Kidney tubule cell (primary cell): Measurements from ENCODE around the gene PRR33.
A peak's percentile ranks its signal among the peaks of the same experiment; 100 is the strongest.

Experiments
- DNase-seq: peaks from one replicate; pipeline ENCODE4 v3.0.0-alpha.2; 2018; ENCODE audit warnings: low spot score

The PRR33 gene

DNA sequence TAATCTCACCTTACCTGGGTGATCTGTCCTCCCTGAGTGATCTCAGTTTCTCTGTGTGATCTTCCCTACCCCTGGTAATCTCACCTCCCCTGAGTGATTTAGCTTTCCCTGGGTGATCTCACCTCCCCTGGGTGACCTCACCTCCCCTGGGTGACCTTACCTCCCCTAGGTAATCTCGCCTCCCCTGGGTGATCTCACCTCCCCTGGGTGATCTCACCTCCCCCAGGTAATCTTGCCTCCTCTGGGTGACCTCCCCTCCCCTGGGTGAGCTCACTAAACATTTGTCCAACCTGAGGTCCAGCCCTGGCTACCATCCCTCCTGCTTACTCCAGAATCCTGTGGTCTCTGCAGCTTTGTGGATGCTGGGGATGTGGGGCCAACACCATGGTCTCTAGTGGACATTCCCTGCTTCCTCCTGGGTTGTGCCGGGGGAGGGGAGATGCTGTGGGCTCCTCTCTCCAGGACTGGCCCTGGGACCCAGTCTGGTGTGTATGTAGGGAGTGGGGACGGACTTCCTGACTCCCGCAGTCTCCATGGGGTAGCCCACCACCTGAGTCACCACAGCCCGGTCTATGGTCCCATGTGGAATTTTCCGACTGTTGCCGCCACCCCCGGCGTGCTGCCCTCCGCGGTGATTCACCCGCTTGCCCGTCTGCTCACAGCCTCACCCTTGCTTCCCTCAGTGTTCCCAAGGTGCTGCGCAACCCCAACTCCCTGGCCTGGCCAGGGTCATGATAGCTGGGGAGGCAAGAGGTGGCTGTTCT, 28.9 kb downstream of the PRR33 start:
- DNase-seq = peak; percentile 51

DNA sequence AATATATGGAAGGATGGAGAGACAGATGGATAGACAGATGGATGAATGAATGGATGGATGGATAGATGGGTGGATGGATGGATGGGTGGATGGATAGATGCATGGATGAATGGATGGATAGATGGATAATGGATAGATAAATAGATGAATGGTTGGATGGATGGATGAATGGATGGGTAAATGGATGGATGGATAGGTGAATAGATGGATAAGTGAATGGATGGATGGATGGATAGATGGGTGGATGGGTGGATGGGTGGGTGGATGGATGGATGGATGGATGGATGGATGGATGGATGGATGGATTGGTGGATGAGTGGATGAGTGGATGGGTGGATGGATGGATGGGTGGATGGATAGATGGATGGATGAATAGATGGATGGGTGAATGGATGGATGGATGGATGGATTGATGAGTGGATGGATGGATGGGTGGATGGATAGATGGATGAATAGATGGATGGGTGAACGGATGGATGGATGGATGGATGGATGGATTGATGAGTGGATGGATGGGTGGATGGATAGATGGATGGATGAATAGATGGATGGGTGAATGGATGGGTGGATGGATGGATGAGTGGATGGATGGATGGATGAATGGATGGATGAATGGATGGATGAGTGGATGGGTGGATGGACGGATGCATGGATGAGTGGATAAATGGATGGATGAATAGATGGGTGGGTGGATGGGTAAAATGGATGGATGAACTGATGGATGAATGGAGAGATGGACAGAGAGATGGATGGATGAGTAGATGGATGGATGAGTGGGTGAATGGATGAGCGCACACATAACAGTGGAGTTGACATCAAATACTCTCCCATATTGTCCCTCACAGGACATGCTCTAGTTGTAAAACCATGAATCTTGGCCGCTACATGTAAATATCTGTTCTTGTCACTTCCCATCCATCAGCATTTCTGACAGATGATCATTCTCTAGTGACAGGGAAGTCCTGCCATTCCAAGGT, 30.0 kb downstream of the PRR33 start:
- no peak for DNase-seq

DNA sequence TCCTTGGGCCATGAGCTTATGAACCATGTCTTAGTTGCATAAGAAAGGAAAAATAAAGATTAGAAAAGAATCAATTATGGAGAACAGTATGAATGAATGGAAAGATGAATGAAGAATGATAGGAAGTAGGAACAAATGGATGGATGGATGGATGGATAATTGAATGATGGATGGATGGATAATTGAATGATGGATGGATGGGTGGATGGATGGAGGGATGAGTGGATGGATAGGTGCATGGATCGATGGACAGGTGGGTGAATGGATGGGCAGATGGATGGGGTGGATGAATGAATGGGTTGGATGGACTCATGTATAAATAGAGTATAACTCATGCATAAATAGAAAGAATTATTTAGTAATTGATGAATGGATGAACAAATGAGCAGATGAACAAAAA, 31.6 kb downstream of the PRR33 start:
- DNase-seq = no peak

DNA sequence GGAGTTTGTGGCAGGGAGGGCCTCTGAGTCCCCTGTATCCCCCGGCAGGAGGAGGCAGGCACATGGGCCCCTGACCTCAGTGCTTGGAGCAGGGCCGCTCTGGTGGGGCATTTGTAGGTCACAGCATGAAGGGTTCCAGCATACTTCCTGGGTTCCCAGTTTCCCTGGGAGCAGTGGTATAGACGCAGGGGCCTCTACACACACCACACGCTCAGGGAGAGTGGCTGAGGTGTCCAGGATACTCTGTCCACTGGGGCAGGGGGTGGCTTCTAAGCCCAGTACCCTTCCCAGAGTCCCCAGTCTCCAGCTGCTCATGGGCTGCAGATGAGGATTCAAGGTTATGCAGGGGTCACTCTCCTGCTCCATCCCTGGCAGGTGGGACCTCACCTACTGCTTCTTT, 32.7 kb downstream of the PRR33 start:
- no peak for DNase-seq

DNA sequence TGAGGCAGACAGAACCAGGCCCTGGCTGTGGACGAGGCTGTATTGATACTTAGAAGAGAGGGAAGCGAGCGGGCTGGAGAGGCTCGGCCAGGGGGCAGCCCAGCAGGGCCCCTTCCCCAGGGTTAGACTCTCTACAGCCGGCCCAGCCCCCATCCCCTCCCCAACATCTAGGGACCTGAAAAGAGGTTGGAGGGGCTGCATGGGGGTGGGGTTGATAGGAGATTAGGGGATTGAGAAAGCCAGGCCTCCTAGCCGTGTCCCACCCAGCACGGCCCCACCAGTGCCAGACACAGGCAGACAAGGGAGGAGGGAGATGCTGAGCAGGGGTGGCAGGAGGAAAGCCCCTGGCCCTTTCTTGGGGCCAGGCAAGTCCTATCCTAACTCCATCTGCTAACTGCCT, 33.1 kb downstream of the PRR33 start:
- no peak for DNase-seq

DNA sequence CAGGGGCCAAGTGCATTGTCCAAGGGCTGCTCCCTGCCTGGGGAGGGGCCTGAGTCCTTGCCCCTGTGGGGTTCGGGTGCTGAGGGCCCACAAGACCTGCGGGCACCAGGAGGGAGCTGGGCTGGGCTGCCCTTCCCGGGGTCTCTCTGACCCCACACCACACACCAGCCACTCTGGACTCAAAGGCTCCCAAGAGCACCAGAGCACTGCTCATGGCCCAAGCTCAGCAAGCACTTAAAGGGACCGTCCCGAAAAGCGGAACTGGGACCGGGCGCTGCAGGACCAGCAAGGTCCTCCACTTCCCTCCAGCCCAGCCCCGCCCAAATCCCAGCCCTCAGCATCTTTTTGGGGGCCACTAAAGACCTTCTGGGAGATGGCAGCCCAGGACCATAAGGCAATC, 33.5 kb downstream of the PRR33 start:
- no peak for DNase-seq

DNA sequence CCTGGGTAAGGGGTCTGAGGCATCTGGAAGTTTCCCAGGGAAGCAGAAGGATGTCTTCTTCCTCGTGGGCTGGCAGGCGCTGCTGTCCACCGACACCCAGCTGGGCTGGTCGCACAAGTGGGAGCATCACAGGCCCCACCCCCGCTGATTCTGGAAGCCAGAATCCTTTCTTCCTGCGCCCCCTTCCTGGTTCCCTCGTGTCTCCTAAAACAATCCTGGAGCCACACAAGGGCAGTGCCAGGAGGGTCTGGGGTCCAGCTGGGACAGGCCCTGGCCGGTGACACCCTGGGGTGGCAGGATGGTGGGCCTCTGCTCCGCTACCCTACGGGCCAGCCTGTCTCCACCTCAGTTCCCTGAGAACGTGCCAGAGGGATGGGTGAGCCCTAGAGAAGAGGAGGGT, 34.6 kb downstream of the PRR33 start:
- DNase-seq = no peak

DNA sequence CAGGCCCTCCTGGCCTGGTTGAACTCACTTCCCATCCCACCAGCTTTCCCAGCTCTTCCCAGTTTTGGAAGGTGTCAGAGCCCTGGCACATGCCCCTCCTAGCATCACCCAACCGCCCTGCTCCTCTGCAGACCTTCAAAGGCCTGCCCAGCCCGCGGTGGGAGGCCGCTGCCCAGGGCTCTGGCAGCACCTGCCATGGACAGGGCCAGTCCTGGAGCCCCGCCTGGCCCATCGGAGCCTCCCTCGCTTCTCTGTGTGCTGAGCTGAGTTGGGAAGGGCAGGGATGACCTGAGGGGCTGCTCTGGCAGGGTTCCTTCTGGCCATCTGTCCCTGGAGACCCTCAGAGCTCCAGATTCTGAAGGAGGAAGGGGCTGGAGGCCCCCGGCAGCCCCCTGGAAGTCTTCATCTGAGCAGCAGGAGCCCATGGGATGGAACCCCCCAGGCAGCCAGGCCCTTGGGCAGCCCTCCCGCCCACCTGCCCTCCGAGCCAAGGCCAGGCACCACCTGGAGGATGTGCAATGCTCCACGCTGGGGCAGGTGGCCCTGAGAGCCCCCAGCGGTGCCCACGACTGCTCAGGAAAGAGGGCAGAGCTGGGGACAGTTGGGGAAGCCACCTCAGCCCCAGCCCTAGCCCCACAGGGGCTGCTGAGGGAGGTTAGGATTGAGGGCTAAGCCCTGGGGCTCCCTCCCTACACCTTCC, 35.2 kb downstream of the PRR33 start:
- DNase-seq = no peak

DNA sequence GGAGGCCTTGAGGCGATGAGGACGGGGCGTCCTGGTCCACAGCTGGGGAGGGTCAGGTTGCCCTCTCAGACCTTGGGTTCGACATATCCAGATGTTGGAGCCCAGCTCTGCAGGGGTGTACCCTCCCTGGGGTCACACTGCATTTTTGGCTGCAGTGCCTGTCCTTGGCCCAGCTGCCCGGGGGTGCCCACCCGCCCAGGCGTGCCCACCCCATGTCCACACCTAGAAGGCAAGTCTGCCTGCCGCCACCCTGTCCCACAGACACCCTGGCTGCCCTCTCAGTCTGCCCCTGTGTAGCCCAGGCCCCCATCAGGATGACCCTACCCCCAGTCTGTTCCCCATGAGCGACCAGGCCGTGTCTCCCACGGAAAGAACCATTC, 35.8 kb downstream of the PRR33 start:
- DNase-seq = no peak

DNA sequence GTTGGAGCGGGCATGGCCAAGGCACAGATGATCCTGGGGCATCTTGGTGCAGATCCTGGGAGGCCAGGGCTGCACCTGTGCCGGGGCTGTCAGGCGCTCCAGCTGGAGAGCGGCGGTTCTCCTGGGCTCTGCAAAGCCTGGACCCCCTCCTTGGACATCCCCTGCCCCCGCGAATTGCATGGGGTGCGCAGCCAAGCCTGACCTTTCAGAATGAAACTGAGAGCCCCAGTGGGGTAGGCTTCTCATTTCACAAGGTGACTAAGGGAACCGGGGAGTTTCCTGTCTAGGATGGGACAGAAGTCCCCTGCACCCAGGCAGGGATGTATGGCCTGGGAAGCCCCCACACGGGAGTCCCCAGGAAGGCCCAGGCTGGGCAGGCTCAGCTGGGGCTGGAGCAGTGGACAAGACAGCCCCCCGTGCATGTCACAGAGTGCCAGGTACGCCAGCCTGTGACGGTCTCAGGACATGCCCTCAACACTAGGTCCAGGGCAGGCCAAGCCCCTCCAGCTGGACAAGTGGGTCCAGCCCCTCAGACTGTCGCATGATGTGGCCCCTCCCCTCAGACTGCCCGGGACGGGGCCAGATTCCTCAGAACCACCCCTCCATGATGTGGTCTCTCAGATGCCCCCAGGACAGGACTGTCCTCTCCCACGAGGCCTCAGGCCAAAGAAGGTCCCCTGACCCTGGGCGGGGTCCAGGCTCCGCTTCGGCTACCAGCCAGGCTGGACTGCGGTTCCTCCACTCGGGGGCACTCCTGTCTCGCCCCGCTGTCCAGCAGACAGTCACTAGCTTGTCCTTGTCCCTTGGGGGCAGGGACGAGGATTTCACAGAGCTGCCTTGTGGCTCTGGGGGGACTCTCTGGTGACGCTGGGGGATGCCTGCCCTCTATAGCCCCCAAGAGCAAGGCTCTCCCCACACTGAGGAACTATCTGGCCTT, 36.5 kb downstream of the PRR33 start:
- no peak for DNase-seq

DNA sequence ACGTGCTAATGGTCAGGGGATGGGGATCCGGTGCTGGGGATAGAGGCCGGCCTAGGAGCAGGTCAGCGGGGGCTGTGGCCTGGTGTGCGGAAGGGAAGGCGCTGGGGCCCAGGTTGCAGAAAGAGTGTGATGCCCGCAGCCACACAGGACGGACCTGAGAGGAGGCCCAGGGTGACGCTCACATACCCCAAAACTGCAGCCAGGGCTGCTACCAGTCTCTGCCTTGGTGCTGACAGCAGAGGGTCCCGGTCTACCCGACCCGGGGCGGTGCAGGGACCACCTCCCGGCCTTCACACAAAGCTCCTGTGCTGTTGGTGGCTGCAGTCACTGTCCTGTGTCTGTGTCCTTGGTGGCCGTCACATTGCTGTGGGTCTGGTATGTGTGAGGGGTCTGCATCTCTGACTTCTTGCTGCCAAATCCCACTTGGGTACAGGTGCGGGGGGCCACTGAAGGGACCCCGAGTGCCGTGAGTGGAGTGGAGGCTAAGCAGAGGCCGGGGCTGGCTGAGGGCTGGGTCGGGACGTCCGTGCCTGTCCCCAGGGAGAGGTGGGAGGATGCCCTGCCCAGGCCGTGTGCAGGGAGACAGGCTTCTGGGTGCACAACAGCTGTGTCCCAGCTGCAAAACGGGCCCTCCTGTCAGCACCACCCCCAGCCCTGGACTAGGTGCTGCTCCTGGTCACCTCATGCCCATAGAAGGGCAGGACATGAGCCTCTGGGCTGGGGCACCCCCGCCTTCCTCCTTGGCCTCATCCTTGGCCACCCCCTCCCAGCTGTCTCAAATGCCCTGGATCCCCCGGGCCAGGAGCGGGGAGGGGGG, 37.4 kb downstream of the PRR33 start:
- DNase-seq = no peak

DNA sequence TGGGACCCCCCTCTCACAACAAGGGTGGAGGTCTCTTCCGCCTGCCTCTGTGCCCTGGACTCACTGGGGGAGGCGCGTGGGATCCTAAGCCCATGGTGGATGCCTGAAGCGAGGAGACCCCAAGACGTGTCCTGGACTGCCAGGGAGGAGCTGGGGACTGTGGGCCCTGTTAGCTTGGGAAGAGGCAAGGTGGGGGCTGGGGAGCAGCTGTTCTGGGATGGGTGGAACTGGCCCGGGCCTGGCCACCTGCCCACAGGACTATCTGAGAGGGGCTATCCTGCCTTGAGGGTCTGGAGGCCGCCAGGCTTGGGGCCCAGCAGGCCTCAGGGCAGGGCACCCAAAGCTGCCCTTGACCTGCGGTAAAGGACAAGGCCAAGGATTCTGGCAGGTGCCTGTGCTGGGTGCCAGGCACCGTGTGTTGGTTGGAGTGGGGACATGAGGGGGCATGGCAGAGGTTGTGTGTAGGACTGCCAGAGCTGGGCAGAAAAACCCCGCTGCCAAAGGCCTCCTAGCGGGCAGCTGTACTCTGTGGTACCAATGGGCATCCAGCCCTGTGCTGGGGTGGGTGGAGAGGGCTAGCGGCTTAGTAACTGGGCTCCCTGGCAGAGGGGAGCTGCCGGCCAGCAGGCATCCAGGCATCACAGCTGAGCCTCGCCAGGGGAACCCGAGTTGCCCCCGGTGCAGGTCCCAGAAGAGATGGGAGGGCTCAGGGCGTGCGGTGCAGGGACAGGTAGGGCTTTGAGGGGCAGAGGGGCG, 38.1 kb downstream of the PRR33 start:
- DNase-seq = no peak

DNA sequence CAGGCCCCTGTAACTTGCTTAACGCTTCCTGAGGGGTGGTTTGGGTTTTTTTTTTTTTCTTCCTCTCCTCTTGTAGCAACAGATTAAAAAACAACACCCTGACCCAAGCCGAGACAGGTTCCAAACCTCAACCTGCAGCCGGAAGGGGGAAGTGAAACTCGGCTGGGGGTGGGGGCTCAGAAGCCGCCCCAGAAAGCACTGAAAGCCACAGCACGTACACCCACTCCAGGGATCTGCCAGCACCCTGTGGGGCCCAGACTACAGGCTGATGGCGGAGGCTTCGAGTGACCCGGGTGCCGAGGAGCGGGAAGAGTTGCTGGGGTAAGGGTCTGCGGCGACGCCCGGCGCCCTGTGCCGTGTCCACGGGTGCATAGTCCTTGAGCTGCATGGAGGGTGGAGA, 38.8 kb downstream of the PRR33 start, which contains the start of gene LSP1:
LSP1 (plus strand) TSS at position 208 of the 400 bp plus-strand sequence; CDS start at position 269, 61 bp downstream.
- DNase-seq = no peak

DNA sequence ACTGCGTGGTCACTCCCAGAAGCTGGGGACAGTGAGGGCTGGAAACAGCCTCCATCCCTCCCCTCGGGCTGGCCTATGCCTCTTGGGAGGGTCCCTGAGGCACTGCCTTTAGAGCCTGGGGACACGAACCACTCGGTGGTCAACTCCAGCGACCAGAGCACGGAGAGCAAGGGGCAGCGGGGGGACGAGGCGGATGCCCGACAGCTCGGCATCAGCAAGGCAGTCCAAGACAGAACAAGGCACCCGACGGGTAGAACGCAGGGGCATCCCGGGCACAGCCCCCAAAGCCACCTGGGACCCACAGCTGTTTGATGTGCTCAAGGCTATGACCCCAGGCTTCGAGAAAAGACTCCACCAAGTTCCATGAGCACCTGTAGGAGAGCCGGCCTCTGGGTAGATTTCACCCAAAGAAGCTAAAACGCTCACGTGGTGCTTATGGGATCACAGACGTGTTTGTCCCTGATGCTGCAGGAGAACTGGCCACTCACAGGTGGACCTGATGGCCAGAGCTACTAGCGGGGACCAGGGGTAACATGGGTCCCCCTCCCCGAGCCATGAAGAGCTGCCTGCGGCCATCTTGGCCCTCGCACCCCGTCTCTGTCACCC, 39.3 kb downstream of the PRR33 start:
- DNase-seq = no peak

DNA sequence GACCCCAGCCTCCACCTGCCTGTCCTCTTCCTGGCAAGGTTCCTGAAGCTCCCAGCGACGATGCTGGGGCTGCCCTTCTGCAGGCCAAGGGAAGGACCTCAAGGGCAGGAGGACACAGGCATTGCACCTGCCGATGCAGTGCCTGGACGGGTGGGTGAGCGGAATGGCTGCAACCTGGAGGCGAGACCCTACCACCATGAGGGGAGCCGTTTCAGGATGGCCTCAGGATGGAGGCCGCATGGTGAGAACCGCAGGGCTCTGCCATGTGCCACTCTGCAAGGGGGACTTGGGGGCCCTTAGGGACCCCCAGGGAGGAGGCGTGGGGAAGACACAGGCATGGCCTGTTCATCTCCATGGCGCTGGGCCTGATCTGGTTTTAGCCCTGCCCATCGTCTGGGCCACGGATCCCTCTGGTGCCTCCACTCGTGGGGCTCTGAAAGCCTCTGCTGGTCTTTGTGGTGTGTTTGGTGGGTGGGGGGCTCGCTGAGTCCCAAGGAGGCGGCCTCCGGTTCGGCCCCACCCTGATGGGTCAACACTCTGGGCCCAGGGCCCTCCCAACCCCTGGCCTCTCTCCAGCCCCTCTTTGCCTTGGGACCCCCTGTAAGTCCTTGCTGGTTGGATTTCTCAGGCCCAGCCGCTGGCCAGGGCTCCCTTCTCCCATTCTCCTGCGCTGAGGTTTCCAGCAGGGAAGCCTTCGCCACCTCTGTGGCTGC, 40.1 kb downstream of the PRR33 start:
- DNase-seq = no peak

DNA sequence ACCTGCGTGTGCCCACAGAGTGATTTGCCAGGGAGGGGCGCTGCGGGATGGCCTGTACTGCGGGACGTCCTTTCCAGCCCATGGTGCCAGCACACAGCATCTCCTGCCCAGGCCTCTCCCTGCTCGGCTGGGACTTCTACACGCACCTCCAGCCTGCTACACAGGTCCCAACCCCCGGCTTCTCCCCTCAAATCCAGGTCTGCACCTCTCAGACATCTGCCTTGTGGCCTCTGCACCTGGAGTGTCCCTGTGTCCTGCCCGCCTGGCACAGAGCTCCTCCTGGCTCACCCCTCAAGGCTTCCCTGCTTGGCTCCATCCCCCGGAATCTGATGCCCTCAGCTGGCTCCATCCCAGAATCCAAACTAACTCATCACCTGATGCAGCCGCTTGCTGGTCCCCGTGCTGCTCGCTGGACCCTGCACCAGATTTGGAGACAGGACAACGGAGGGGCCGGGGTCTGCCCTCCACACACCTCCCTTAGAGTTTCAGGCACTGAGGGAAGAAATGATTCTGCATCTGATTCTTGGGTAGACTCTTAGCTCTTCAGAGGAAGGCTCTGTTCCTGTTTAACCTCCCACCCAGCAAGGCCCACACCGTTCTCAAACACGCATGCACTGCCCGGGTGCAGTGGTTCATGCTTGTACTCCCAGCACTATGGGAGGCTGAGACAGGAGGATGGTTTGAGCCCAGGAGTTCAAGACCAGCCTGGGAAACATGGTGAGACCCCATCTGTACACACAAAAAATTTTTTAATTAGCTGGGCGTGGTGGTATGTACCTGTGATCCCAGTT, 42.9 kb downstream of the PRR33 start:
- no peak for DNase-seq

DNA sequence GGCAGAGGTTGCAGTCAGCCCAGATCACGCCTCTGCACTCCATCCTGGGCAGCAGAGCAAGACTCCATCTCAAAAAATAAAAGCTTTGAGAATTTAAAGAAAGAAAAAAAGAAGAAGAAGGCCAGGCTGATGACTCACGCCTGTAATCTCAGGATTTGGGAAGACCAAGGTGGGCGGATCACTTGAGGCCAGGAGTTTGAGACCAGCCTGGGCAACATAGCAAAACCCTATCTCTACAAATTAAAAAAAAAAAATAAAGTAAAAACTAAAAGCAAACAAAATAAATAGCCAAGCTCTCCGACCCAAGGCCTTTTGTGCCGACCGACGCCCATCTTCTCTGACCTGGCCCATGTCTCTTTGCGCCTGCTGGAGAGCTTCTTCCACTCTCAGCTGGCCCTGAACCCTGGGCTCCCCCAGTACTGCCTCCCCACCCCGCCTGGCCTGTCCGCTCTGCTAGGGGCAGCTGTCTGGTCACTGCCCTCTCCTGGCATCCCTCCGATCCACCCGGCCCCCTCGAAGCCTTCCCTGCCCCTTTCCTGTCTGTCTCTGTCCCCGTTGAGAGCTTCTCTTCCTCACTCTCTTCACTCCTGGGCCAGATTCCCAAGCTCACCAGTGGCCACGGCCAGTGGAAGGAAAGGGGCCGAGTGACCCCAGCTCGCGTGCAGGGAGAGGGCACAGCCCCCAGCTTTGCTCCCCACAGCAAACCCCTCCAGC, 43.6 kb downstream of the PRR33 start:
- DNase-seq = no peak
